Glutamatergic neuron (in vitro differentiated cells): Measurements from ENCODE around the gene SLC22A2. TPM values are rescaled to one million over a fixed set of nuclear protein-coding genes. Genes with fewer than 3 reads are reported as not detected.
"Not testable (repeated sequence)": the region's sequence is repeated elsewhere in the genome, so short reads cannot be mapped to it uniquely, and the experiment has no call there.

Source experiments
- DNase-seq: peaks from one replicate; pipeline ENCODE4 v3.0.0; 2022
- H3K27ac Mint-ChIP-seq: one replicate; pipeline ENCODE4 v1.8.0; 2020; ENCODE audit warnings: mild to moderate bottlenecking, mixed read lengths, inconsistent platforms; ENCODE audit not compliant: unreplicated experiment
- H3K27me3 Mint-ChIP-seq: one replicate; pipeline ENCODE4 v1.8.0; 2020; ENCODE audit warnings: mild to moderate bottlenecking, moderate library complexity, mixed read lengths, inconsistent platforms; ENCODE audit not compliant: unreplicated experiment
- H3K36me3 Mint-ChIP-seq: one replicate; pipeline ENCODE4 v1.8.0; 2020; ENCODE audit warnings: mild to moderate bottlenecking, mixed read lengths, inconsistent platforms; ENCODE audit not compliant: unreplicated experiment
- H3K4me1 Mint-ChIP-seq: one replicate; pipeline ENCODE4 v1.8.0; 2020; ENCODE audit warnings: mild to moderate bottlenecking, low read depth, mixed read lengths, inconsistent platforms; ENCODE audit not compliant: unreplicated experiment
- H3K4me3 Mint-ChIP-seq: one replicate; pipeline ENCODE4 v1.8.0; 2020; ENCODE audit warnings: mild to moderate bottlenecking, mixed read lengths, inconsistent platforms; ENCODE audit not compliant: unreplicated experiment
- H3K9me3 Mint-ChIP-seq: one replicate; pipeline ENCODE4 v1.8.0; 2020; ENCODE audit warnings: mild to moderate bottlenecking, moderate library complexity, mixed read lengths, inconsistent platforms; ENCODE audit not compliant: unreplicated experiment
- long read RNA-seq: library from polyadenylated mRNA; unstranded; transcript quantifications from one replicate; pipeline ENCODE4 v2.0.0, GENCODE V29; 2020; ENCODE audit not compliant: unreplicated experiment
- total RNA-seq: library from RNA; stranded (reverse); fragmentation: NEBNext Ultra II Directional; extraction: Animal tissue kit (Norgen Biotek cat#: 25700); gene quantifications from one replicate; pipeline ENCODE4 v1.2.1, GENCODE V29; 2021; ENCODE audit not compliant: unreplicated experiment
- TF ChIP-seq, protein P1 (sequence below): fragments of 200-600 bp; sonication (generic); IDR thresholded peaks from one replicate; pipeline ENCODE4 v1.5.0; 2021; ENCODE audit not compliant: partially characterized antibody, unreplicated experiment

The SLC22A2 gene
- total RNA-seq, result not detected
- long read RNA-seq, result 0 reads

DNA sequence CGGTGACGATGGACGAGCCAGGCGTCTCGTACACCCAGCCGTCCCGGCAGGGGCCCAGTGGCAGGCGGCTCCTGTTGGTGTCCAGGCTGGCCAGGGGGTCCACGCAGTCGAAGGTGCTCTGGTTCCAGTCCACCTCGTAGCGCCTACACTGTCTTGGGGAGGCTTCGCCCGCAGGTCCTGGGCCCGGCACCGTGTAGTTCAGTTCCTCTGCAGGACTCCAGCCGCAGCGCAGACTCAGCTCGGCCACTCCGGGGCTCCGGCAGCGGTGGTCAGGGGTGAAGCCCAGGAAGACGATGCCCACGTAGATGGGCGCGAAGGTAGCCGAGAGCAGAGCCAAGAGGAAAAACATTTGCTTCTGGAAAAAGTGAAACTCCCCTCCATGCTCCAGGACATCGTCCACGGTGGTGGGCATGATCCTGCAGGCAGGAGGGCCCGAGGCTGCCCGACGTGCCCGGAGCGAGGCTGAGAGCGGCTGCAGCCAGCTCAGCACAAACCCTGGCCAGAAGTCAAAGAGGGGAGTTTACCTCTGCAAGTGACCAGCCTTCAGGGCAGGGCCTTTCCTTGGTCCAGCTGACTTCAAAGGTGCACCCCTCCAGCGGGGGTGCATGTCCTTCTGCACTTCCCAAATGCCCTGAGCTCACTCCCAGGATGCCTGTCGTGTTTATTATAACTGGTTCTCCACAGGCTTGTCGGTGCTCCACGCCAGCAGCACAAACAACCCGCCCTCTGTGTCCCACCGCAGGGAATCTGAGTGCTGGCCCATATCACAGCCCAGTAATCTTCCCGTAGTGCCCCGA, at the start of gene SLC22A2:
SLC22A2 (minus strand) TSS at position 476 of the 797 bp plus-strand sequence; CDS start at position 412, 64 bp downstream.
- H3K36me3 Mint-ChIP-seq, result no peaks in the 10 kb centered on the region
- no peaks in the 10 kb centered on the region for H3K4me1 Mint-ChIP-seq
- no peak within 1 kb of the TSS for H3K4me3 Mint-ChIP-seq
- no peaks in the 10 kb centered on the region for H3K27me3 Mint-ChIP-seq
- TF ChIP-seq, protein P1, sequence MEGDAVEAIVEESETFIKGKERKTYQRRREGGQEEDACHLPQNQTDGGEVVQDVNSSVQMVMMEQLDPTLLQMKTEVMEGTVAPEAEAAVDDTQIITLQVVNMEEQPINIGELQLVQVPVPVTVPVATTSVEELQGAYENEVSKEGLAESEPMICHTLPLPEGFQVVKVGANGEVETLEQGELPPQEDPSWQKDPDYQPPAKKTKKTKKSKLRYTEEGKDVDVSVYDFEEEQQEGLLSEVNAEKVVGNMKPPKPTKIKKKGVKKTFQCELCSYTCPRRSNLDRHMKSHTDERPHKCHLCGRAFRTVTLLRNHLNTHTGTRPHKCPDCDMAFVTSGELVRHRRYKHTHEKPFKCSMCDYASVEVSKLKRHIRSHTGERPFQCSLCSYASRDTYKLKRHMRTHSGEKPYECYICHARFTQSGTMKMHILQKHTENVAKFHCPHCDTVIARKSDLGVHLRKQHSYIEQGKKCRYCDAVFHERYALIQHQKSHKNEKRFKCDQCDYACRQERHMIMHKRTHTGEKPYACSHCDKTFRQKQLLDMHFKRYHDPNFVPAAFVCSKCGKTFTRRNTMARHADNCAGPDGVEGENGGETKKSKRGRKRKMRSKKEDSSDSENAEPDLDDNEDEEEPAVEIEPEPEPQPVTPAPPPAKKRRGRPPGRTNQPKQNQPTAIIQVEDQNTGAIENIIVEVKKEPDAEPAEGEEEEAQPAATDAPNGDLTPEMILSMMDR, result no peak
- H3K27ac Mint-ChIP-seq, result no peak within 1 kb of the TSS
- peaks cover 3% of the 10 kb centered on the region for H3K9me3 Mint-ChIP-seq
- DNase-seq, result no peak

- TF ChIP-seq, protein P1, result no peak
- no peaks in the 10 kb centered on the region for H3K27me3 Mint-ChIP-seq
- H3K9me3 Mint-ChIP-seq, result peaks cover 4% of the 10 kb centered on the region
- peaks cover 19% of the 10 kb centered on the region for H3K36me3 Mint-ChIP-seq
- no peak overlapping the region for H3K27ac Mint-ChIP-seq
- DNase-seq, result no peak
- H3K4me1 Mint-ChIP-seq, result no peaks in the 10 kb centered on the region
- no peak overlapping the region for H3K4me3 Mint-ChIP-seq
These were observed 47.5 kb upstream of the SLC22A2 start for GRCh38 chr6:160305926-160306713.

DNA sequence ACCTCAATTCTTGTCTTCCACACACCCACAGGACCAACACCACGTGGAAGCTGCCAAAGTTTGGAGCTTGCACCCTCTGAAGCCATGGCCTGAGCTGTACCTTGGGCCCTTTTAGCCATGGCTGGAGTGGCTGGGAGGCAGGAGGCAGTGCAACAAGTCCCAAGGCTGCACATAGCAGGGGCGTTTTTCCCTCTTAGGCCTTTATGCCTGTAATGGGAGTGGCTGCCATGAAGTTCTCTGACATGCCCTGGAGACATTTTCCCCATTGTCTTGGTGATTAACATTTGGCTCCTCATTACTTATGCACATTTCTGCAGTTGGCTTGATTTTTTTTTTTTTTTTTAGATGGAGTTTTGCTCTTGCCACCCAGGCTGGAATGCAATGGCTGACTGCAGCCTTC, 45.2 kb upstream of the SLC22A2 start:
- H3K4me1 Mint-ChIP-seq, result no peaks in the 10 kb centered on the region
- H3K36me3 Mint-ChIP-seq, result peaks cover 16% of the 10 kb centered on the region
- H3K4me3 Mint-ChIP-seq, result no peak overlapping the region
- TF ChIP-seq, protein P1, result no peak
- DNase-seq, result no peak
- peaks cover 4% of the 10 kb centered on the region for H3K9me3 Mint-ChIP-seq
- no peak overlapping the region for H3K27ac Mint-ChIP-seq
- no peaks in the 10 kb centered on the region for H3K27me3 Mint-ChIP-seq

GRCh38 chr6:160302431-160303082, 43.9 kb upstream of the SLC22A2 start:
- not testable (repeated sequence) for H3K9me3 Mint-ChIP-seq, H3K4me1 Mint-ChIP-seq, DNase-seq, H3K27me3 Mint-ChIP-seq, H3K27ac Mint-ChIP-seq, H3K4me3 Mint-ChIP-seq
- H3K36me3 Mint-ChIP-seq, result peaks cover 16% of the 10 kb centered on the region

DNA sequence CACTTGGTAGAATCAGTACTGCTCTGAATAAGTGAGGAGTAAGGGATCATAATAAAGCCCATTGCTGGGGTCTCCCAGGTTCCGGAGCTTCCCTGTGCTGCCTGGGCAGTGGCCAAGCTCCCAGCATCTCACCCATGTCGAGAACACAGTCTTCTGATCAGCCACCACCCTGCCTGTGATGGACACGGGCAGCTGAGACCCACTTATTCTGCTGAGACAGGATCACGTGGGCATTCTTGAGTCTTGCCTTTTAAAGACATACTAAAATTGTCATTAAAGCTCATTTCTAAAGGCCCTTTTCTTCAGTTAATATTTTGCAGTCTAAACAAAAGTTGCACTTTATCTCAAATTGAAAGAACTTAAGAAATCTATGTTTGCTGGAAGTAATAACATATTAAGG, 42.7 kb upstream of the SLC22A2 start:
- no peak overlapping the region for H3K4me3 Mint-ChIP-seq
- TF ChIP-seq, protein P1, result no peak
- H3K36me3 Mint-ChIP-seq, result peaks cover 16% of the 10 kb centered on the region
- no peaks in the 10 kb centered on the region for H3K4me1 Mint-ChIP-seq
- H3K9me3 Mint-ChIP-seq, result peaks cover 4% of the 10 kb centered on the region
- DNase-seq, result no peak
- no peaks in the 10 kb centered on the region for H3K27me3 Mint-ChIP-seq
- H3K27ac Mint-ChIP-seq, result no peak overlapping the region
